Measurements from ENCODE around the gene HTRA3.
A peak's percentile ranks its signal among the peaks of the same experiment; 100 is the strongest.

The HTRA3 gene

DNA sequence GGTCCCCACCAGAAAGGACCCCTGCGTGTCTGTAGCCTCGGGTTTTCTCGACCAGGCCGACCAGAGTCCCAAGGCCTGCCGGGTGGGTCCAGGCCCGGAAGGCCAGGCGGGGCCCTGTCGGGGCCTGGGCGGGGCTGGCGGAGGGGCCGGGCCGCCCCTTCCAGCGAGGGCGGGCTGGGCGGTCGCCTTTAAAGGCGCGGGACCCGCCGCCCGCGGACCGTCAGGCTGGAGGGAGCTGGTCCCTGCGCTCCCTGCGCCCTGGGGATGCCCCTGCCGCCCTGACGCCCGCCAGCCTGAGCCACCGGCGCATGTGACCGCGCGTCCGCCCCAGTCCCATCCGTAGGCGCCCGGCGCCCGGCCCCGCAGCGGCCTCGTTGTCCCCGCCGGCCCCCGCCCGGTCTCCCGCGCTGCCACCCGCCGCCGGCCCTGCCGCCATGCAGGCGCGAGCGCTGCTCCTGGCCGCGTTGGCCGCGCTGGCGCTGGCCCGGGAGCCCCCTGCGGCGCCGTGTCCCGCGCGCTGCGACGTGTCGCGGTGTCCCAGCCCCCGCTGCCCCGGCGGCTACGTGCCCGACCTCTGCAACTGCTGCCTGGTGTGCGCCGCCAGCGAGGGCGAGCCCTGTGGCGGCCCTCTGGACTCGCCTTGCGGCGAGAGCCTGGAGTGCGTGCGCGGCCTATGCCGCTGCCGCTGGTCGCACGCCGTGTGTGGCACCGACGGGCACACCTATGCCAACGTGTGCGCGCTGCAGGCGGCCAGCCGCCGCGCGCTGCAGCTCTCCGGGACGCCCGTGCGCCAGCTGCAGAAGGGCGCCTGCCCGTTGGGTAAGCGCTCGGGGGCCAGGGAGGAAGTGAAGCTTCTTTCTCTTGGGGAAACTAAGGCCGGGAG, at the start of gene HTRA3:
TSS of gene HTRA3 (plus strand) at position 220 of the 883 bp plus-strand sequence. CDS start at position 435, 215 bp downstream.
- in situ Hi-C loops (cut with MboI; ENCODE audit: low pct_unique_long_range_greater_than_20kb, low sequenced_read_pairs), result no loop called here
- DNase-seq, result no peak

DNA sequence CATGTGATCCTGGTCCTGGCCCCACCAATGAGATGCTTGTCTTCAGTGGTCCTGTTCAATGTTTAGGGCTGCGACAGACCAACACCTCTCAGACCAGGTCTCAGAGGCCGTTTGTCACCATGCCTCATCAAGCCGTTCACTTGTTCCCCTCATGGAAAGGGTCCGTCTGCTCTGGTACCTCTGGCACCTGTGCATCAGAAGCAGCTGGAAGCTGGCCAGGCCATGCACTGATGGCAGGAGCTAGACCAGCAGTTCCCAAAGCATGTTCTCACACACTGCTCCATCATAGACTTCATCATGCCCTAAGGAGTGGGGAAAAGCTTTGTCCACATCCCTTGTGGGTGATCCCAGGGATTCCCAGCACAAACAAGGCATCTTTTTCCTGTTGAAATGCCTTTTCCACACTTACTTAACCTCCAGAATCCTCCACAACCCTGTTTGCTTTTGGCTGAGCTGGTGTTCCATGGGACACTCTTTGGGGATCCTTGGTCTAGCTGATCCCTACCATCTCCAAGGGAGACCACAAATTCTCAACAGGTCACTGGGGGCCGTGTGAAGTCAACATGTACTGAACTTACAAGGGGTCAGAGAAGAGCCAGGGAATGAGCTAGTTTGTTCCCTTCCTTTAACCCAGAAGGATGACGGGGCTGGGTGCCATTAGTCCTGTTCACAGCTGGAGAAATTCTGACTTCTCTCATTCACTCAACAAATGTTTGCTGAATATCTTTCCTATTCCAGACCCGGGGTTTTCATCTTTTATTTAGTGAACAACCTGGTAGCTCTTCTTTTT, 48.7 kb upstream of the HTRA3 start:
- in situ Hi-C loops (cut with MboI; ENCODE audit: low pct_unique_long_range_greater_than_20kb, low sequenced_read_pairs), result no loop called here

DNA sequence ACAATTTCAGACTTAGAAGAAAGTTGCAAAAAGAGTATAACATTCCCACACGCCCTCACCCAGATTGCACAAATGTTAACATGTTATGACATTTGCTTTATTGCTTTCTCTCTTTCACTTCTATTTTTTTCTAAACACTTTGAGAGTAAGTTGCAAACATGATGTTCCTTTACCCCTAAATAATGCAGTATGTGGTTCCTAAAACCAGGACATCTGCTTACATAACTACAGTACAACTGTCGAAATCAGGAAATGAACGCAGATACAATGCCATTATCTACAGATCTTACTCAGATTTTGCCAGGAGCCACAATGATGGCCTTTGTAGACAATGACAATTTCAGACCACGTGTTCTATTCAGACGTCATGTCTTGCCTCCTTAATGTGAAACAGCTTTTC, 48.1 kb upstream of the HTRA3 start:
- in situ Hi-C loops (cut with MboI; ENCODE audit: low pct_unique_long_range_greater_than_20kb, low sequenced_read_pairs), result no loop called here
- peak; percentile 70 for DNase-seq

More for the DNA sequence above, 48.7 kb upstream of the HTRA3 start:
- DNase-seq, result no peak

DNA sequence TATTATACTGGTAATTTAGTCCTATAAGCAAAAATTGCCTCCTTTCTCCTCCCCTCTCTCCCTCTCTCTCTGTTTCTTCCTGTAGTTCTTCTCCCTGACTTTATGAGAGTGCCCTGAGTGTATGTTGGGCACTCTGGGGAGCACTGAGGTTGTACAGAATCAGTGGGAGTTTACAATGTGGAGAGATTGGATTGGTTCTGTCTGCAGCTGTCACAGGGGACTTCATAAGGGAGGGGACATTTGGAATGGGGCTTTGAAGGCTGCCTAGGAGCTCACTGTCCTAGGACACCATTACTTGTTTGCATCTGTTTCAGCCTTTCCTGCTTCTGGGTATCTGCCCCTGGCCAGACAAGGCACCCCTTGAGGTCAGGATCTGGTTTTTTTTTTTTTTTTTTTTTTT, 47.6 kb upstream of the HTRA3 start:
- in situ Hi-C loops (cut with MboI; ENCODE audit: low pct_unique_long_range_greater_than_20kb, low sequenced_read_pairs), result no loop called here

DNA sequence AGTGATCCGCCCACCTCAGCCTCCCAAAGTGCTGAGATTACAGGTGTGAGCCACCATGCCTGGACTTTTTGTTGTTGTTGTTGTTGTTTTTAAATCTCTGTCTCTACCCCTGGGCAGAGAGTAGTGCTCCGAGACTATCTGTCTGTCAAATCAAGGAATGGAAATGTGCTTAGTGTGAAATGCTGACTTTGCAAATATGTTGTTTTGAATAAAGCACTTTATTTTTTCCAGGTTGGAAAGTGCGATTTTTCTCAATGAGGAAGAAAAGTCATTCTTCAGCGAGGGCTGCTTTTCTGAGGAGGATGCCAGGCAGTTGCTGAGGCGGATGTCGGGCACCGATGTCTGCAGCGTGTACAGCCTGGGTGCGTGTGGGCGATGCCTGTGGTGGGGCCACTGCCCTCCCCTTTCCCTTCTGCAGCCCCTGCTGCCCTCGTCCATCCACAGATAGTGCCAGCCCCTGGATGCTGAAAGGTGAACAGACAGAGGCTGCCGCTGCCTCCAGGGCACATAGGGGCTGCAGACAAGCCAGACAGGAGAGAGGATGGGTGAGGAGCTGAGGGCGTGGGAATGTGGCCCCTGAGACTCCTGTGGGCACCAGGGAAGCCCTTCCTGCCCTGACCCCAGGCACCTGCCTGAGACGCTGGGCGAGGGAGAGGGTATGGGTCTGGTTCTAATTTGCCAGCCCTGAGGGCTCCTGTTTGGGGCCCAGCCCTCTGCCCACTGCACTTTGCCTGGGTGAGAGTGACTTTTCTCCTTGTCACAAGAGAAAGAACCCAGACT, 46.8 kb upstream of the HTRA3 start:
- DNase-seq, result no peak

More for the DNA sequence above, 47.6 kb upstream of the HTRA3 start:
- no peak for DNase-seq

DNA sequence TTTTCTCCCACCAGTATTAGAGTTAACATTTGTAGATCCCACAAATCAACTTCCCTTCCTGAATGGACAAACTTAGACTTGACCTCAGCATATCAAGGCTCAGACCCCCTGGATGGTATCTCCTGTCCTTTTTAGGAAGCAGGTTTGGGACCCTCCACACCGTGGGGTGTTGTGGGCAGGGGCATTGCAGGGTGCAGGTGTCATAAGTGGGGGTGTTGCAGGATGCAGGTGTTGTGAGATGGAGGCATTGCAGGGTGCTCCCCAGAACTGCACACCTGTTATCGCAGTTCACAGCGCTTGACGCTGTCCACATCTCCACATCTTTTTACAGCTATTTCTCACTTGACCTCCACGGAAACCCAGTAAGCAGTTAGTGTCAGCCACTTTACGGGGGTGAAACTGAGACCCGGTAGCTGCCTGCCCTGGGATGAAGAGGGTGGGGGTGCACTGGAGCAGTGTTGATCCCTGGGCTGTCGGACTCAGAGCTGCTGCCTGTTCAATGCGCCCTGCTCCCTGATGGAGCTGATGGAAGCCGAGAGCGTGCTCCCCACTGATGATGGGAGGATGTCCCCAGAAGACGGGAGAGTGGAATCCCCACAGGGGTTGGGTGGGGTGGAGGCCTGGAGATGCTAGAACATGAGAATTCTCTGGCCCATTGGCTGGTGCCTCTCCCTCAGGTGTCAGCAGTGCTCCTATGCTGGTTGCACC, 45.1 kb upstream of the HTRA3 start:
- DNase-seq, result no peak
- in situ Hi-C loops (cut with MboI; ENCODE audit: low pct_unique_long_range_greater_than_20kb, low sequenced_read_pairs), result no loop called here

More for the DNA sequence above, 46.8 kb upstream of the HTRA3 start:
- in situ Hi-C loops (cut with MboI; ENCODE audit: low pct_unique_long_range_greater_than_20kb, low sequenced_read_pairs), result no loop called here

DNA sequence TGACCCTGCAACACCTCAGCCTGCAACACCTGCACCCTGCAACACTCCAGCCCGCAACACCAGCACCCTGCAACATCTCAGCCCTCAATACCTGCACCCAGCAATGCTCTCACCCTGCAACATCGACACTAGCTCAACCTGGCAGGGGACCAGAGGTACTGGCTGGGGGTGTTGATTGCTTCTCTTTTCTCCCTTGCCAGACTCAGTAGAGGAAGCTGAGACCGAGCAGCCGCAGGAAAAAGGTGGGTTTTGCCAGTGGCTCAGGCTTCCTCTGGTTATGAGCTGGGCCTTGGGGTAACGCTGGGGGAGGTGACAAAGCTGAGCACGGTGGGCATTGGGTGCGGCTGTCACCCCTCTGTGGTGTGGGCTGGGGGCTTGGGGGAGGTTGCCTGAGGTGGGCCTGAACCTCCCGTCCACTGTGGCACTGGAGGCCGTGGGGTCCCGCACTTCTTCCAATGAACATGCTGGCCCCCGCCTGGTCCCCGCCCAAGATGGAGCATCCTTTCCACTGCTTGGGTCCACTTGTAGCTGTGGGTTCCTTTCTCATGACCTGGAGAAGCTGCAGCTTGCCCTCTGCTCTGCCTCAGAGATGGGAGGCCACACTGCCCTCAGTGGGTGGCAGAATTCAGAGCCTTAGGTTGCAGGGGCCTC, 44.5 kb upstream of the HTRA3 start:
- in situ Hi-C loops (cut with MboI; ENCODE audit: low pct_unique_long_range_greater_than_20kb, low sequenced_read_pairs), result no loop called here
- DNase-seq, result peak; percentile 51

DNA sequence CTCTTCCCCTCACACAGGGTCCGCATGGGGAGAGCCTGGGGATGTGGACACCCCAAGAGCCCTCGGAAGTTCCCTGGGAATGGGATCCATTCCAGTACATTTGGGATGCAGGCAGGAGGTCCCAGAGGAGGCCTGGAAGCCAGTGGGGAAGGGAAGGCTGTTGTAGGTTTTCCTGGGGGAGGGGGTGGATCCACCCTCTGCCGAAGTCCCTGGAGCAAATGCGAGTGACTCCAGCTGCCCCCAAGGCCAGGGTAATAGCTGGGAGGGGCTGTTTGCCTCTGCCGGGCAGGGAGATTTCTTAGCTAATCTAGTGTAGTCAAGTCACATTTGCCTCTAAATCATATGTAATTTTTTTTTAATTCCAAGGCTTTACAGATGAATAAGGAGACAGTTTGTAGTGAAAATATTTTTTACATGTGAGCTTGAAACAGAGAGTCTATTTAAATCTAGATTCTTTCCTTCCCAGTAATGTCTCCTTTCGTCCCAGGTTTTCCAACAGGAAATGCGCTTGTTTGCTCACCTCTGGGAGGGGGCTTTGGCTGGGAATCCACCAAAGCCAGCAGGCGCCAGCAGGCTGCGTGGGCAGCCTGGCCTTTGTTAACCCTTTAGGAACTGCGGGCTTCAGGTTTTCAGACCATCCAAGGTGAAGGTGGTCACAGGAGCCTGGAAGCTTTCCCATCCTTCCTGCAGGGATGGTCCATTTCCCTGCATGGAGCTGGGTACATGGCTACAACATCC, 43.7 kb upstream of the HTRA3 start:
- DNase-seq, result no peak
- in situ Hi-C loops (cut with MboI; ENCODE audit: low pct_unique_long_range_greater_than_20kb, low sequenced_read_pairs), result no loop called here

DNA sequence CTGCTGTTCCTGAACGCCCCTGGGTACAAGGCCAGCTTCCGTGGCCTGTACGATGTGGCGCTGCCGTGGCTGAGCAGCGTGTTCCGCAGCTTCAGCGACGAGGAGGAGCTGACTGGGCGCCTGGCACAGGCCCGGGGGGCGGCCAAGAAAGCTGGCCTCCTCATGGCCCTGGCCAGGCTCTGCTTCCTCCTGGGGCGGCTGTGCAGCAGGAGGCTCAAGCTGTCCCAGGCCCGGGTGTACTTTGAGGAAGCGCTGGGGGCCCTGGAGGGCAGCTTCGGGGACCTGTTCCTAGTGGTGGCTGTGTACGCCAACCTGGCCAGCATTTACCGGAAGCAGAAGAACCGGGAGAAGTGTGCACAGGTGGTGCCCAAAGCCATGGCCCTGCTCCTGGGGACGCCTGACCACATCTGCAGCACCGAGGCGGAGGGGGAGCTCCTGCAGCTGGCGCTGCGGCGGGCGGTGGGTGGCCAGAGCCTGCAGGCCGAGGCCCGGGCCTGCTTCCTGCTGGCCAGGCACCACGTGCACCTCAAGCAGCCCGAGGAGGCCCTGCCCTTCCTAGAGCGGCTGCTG, 42.3 kb upstream of the HTRA3 start:
- no peak for DNase-seq
- in situ Hi-C loops (cut with MboI; ENCODE audit: low pct_unique_long_range_greater_than_20kb, low sequenced_read_pairs), result no loop called here

DNA sequence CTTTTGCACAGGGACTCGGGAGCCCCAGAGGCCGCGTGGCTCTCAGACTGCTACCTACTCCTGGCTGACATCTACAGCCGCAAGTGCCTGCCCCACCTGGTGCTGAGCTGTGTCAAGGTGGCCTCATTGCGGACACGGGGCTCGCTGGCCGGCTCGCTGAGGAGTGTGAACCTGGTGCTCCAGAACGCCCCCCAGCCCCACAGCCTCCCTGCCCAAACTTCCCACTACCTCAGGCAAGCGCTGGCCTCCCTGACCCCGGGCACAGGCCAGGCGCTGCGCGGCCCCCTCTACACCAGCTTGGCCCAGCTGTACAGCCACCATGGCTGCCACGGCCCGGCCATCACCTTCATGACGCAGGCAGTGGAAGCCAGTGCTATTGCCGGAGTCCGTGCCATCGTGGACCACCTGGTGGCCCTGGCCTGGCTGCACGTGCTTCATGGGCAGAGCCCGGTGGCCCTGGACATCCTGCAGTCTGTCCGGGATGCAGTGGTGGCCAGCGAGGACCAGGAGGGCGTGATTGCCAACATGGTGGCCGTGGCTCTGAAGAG, 41.7 kb upstream of the HTRA3 start:
- in situ Hi-C loops (cut with MboI; ENCODE audit: low pct_unique_long_range_greater_than_20kb, low sequenced_read_pairs), result no loop called here
- no peak for DNase-seq

DNA sequence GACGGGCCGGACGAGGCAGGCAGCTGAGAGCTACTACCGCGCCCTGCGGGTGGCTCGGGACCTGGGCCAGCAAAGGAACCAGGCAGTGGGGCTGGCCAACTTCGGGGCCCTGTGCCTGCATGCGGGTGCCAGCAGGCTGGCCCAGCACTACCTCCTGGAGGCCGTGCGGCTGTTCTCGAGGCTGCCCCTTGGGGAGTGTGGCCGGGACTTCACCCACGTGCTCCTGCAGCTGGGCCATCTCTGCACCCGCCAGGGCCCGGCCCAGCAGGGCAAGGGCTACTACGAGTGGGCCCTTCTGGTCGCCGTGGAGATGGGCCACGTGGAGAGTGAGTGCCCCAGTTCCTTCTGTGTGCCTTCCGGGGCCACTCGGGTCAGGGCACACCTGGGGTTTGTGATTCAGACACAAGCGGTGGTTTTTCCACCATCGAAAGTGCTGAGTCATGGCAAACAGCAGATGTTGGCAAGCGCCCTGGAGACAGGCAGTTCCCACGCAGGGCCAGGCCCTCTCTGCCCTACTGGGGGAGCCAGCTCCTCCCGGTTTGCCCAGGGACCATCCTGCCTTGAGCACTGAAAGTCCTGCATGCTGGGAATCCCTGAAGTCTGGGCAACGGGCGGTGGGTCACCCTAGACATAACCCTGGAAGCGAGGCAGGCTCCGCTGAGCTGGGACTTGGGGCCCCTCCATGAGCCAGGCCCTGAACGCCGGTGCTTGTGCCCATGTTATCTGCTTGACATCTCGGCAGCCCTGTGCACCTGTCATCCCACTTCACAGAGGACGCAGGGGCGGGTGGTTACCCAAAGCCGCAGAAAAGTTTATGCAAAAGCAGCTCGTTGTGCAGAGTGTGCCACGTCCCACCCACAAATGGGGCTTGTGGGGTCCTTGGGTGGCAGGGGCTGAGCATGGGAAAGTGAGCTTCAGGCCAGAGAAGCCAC, 41.0 kb upstream of the HTRA3 start:
- in situ Hi-C loops (cut with MboI; ENCODE audit: low pct_unique_long_range_greater_than_20kb, low sequenced_read_pairs), result no loop called here
- DNase-seq, result peak; percentile 30

DNA sequence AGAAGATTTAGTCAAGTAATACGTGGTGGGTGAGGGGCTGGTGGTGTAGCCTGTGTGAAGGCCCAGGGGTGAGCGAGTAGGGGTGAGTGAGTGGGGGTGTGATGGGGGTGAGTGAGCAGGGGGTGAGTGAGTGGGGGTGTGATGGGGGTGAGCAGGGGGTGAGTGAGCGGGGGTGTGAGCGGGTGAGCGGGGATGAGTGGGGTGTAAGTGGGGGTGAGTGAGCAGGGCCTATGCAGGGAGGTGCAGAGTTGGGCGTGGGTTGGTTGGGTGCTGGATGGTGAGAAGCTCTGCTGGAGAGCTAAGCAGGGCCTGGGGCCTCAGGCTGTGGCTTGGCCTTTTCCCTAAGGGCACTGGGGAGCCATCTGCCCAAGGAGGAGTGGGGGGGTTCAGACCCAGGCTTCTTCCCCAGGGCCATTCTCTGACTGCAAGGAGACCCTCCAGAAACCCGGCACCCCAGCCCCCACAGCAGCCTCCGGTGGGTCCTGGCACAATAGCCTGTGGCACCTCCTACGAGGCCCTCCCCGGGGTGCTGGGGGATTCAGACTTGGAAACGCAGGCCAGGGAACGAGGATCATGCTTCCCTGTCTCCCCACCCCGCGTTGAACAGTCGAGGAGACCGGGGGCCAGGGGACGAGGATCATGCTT, 40.1 kb upstream of the HTRA3 start:
- in situ Hi-C loops (cut with MboI; ENCODE audit: low pct_unique_long_range_greater_than_20kb, low sequenced_read_pairs), result no loop called here

DNA sequence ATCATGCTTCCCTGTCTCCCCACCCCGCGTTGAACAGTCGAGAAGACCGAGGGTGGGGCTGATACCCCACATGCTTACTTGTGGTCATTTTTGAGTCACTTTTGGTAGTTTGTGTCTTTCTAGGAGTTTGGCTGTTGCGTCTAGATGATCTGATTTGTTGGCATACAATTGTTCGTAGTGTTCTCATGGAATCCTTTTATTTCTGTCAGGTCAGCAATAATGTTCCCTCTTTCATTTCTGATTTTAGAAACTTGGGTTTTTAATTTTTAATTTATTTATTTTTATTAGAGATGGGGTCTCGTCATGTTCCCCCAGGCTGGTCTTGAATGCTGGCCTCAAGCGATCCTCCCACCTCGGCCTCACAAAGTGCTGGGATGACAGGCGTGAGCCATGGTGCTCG, 39.5 kb upstream of the HTRA3 start:
- in situ Hi-C loops (cut with MboI; ENCODE audit: low pct_unique_long_range_greater_than_20kb, low sequenced_read_pairs), result no loop called here

More for the DNA sequence above, 40.1 kb upstream of the HTRA3 start:
- no peak for DNase-seq

DNA sequence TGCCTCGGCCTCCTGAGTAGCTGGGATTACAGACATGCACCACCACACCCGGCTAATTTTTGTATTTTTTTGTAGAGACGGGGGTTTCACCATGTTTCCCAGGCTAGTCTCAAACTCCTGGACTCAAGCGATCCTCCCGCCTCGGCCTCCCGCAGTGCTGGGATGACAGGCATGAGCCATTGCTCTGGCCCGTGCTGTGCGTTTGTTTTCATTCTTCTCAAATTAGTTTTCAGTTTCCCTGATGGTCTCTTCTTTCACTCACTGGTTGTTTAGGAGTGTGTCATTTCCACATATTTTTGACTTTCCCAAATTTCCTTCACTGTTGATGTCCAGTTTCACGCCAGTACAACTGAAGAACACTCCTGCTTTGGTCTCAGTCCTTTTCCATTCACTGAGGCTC, 38.7 kb upstream of the HTRA3 start:
- in situ Hi-C loops (cut with MboI; ENCODE audit: low pct_unique_long_range_greater_than_20kb, low sequenced_read_pairs), result no loop called here
- no peak for DNase-seq

More for the DNA sequence above, 39.5 kb upstream of the HTRA3 start:
- DNase-seq, result no peak

DNA sequence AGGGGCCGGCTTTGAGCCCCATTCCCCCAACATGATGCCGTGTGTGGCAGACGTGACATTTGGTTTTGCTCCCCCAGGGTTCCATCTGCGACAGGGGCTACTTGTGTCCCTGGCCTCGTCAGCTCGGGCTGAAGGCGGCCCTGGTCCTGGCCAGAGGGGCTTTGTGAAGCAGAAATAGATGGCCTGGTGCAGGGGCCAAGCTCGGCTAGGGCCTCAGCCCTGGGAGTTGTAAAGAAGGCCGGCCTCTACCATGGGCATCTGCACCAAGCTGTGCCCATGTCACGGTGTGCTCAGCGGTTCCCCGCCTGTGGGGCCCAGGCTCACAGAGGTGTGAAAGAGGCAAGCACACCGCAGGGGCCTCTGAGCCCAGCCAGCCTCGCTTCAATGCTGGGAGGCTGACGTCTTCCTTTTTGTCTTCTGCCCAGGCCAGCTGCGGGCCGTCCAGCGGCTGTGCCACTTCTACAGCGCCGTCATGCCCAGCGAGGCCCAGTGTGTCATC, 38.0 kb upstream of the HTRA3 start:
- DNase-seq, result no peak
- in situ Hi-C loops (cut with MboI; ENCODE audit: low pct_unique_long_range_greater_than_20kb, low sequenced_read_pairs), result no loop called here

DNA sequence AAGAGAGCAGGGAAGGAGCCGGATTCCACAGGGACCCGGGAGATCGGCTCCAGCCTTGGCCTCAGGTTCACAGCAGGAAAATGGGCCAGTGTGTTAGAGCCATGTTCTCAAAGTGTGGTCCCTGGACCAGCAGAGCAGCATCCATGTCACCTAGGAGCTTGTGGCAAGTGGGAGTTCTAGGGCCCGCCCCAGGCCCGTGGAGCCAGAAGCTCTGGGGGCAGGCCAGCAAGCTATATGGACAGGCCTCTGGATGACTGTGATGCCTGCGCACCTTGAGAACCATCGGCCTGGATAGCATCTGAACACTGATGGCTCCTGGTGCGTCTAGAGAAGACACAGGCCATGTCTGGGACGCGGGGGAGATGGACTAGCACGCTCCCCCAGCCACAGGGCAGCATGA, 36.8 kb upstream of the HTRA3 start:
- in situ Hi-C loops (cut with MboI; ENCODE audit: low pct_unique_long_range_greater_than_20kb, low sequenced_read_pairs), result no loop called here
- DNase-seq, result no peak

Data from KBM-7 (cell line).